Keratinocyte (primary cell): ENCODE data around the gene MYO10. TPM values are rescaled to one million over a fixed set of nuclear protein-coding genes. Genes with fewer than 3 reads are reported as not detected.

Experiments
- DNase-seq: peaks from one replicate; pipeline ENCODE4 v3.0.0-alpha.2; 2011; ENCODE audit warnings: low read depth, missing footprints, low spot score
- FAIRE-seq: peaks from 2 replicates; lab custom pipeline; 2011; peaks lifted over from hg19 to GRCh38; lab: Jason Lieb, UNC
- H2AFZ ChIP-seq: 2 replicates; pipeline ENCODE4 v1.6.0; 2012; ENCODE audit warnings: low read length, control low read depth, inconsistent platforms; ENCODE audit not compliant: control insufficient read depth
- H3K27ac ChIP-seq: 2 replicates; pipeline ENCODE4 v1.5.1; 2011; ENCODE audit warnings: low read length; ENCODE audit not compliant: control insufficient read depth, insufficient read depth
- H3K27me3 ChIP-seq: 3 replicates; pipeline ENCODE4 v1.6.0; 2011; ENCODE audit warnings: low read length; ENCODE audit not compliant: control insufficient read depth, insufficient read depth; ENCODE audit errors: extremely low read depth
- H3K36me3 ChIP-seq, 2 experiments: 2 replicates in 1 of 2; 3 replicates in 1 of 2; pipeline ENCODE4 v1.5.1; 2011; ENCODE audit warnings: low read length in 2 of 2, mild to moderate bottlenecking in 1 of 2; ENCODE audit not compliant: control insufficient read depth in 2 of 2, insufficient read depth in 2 of 2; ENCODE audit errors: extremely low read depth in 1 of 2
- H3K4me1 ChIP-seq: 3 replicates; pipeline ENCODE4 v1.5.1; 2011; ENCODE audit warnings: low read length; ENCODE audit not compliant: control insufficient read depth, insufficient read depth; ENCODE audit errors: extremely low read depth
- H3K4me2 ChIP-seq: 3 replicates; pipeline ENCODE4 v1.6.0; 2011; ENCODE audit warnings: low read depth, low read length; ENCODE audit not compliant: control insufficient read depth, insufficient read depth; ENCODE audit errors: extremely low read depth
- H3K4me3 ChIP-seq, 3 experiments: fragments of 200-600 bp in 1 of 3; sonication (generic) in 1 of 3; 2 replicates in 2 of 3; 3 replicates in 1 of 3; pipeline ENCODE4 v1.5.1; 2011 to 2016; ENCODE audit warnings: low read length in 3 of 3, mild to moderate bottlenecking in 3 of 3, control low read depth in 2 of 3, inconsistent platforms in 1 of 3, low read depth in 1 of 3, mixed read lengths in 1 of 3, mixed run types in 1 of 3, moderate library complexity in 1 of 3; ENCODE audit not compliant: control insufficient read depth in 2 of 3, insufficient read depth in 2 of 3; ENCODE audit errors: extremely low read depth in 1 of 3
- H3K79me2 ChIP-seq: 2 replicates; pipeline ENCODE4 v1.6.0; 2012; ENCODE audit warnings: low read length; ENCODE audit not compliant: control insufficient read depth, insufficient read depth
- H3K9ac ChIP-seq: 3 replicates; pipeline ENCODE4 v1.6.0; 2011; ENCODE audit warnings: low read length; ENCODE audit not compliant: control insufficient read depth, insufficient read depth; ENCODE audit errors: extremely low read depth
- H3K9me1 ChIP-seq: 3 replicates; pipeline ENCODE4 v1.6.0; 2011; ENCODE audit warnings: low read length; ENCODE audit not compliant: control insufficient read depth, insufficient read depth; ENCODE audit errors: extremely low read depth
- H3K9me3 ChIP-seq: 2 replicates; pipeline ENCODE4 v1.5.1; 2012; ENCODE audit warnings: low read depth, low read length; ENCODE audit not compliant: control insufficient read depth
- H4K20me1 ChIP-seq: 3 replicates; pipeline ENCODE4 v1.6.0; 2011; ENCODE audit warnings: low read length; ENCODE audit not compliant: control insufficient read depth, insufficient read depth; ENCODE audit errors: extremely low read depth
- CTCF ChIP-seq, 3 experiments: IDR thresholded peaks in 1 of 3; conservative IDR thresholded peaks in 1 of 3; optimal IDR thresholded peaks in 1 of 3; 2 replicates in 2 of 3; 3 replicates in 1 of 3; pipeline versions ENCODE3 to v1.5.1; 2011; ENCODE audit warnings: low read length in 3 of 3, mild to moderate bottlenecking in 3 of 3, moderate library complexity in 2 of 3, control low read depth in 1 of 3, inconsistent platforms in 1 of 3; ENCODE audit not compliant: insufficient read depth in 2 of 3; ENCODE audit errors: extremely low read depth in 1 of 3
- EZH2 ChIP-seq: IDR thresholded peaks from one replicate; pipeline ENCODE4 v1.6.1; 2012; ENCODE audit warnings: inconsistent platforms, mild to moderate bottlenecking, low read length, moderate library complexity
- dilution Hi-C: fragments of 300-500 bp; cut with MboI; formaldehyde crosslinking; loops from one replicate; pipeline ENCODE4 v1.7.0; 2020; ENCODE audit warnings: low sequenced_read_pairs; ENCODE audit not compliant: extremely low pct_ligation_motif_present
- polyA plus RNA-seq, 5 experiments: library from polyadenylated mRNA; depleted of rRNA in 3 of 5; stranded (reverse) in 3 of 5; stranded (forward) in 1 of 5; unstranded in 1 of 5; fragments of >200 nt; gene quantifications; 1 replicate in 1 of 5; 2 replicates in 3 of 5; 3 replicates in 1 of 5; pipeline versions ENCODE4 v1.2.1 to v1.2.3, GENCODE V29; 2011 to 2012; ENCODE audit warnings: missing spikeins in 2 of 5, low read depth in 1 of 5, low replicate concordance in 1 of 5

MYO10 gene
- polyA plus RNA-seq, 1 donor (not counting 4 experiments of a cell fraction or from before 2014, with no cell fraction given), result 22.0 TPM

- Histone ChIP-seq H3K27ac (no peak overlapping the region), H3K9me3 (no peaks in the 10 kb centered on the region), H3K9me1 (no peaks in the 10 kb centered on the region), H3K4me3 (no peak overlapping the region), H3K9ac (no peak overlapping the region), H3K4me1 (no peaks in the 10 kb centered on the region), H3K4me2 (no peak overlapping the region), H3K36me3 (peaks cover 37 to 45% of the 10 kb centered on the region in 2 experiments), H4K20me1 (no peaks in the 10 kb centered on the region), H3K27me3 (no peaks in the 10 kb centered on the region), H3K79me2 (no peaks in the 10 kb centered on the region), H2AFZ (no peak overlapping the region)
- no peak for FAIRE-seq
- no peak for TF ChIP-seq EZH2
- TF ChIP-seq CTCF (optimal IDR thresholded peaks at IDR 0.05 in 1 of 3, IDR thresholded peaks at IDR 0.05 in 1 of 3, conservative IDR thresholded peaks at IDR 0.05 in 1 of 3; ENCODE audit: extremely low read depth in 1 of 3, insufficient read depth in 2 of 3, low read length in 3 of 3), result no peak
- DNase-seq, result no peak
- dilution Hi-C loops, result no loop called here
Observed at GRCh38 chr5:16666130-16666882, 269.8 kb downstream of the MYO10 start.

- Histone ChIP-seq H3K4me1 (no peaks in the 10 kb centered on the region), H3K4me2 (no peak overlapping the region), H3K9ac (no peak overlapping the region), H2AFZ (no peak overlapping the region), H4K20me1 (no peaks in the 10 kb centered on the region), H3K4me3 (no peak overlapping the region), H3K79me2 (no peaks in the 10 kb centered on the region), H3K9me3 (no peaks in the 10 kb centered on the region), H3K27ac (no peak overlapping the region), H3K27me3 (no peaks in the 10 kb centered on the region), H3K9me1 (no peaks in the 10 kb centered on the region), H3K36me3 (peaks cover 31 to 40% of the 10 kb centered on the region in 2 experiments)
- DNase-seq (no peak), FAIRE-seq (no peak)
- TF ChIP-seq EZH2, result no peak
- TF ChIP-seq CTCF (optimal IDR thresholded peaks at IDR 0.05 in 1 of 3, IDR thresholded peaks at IDR 0.05 in 1 of 3, conservative IDR thresholded peaks at IDR 0.05 in 1 of 3; ENCODE audit: extremely low read depth in 1 of 3, insufficient read depth in 2 of 3, low read length in 3 of 3), result no peak
- dilution Hi-C loops, result no loop called here
Observed at GRCh38 chr5:16665601-16666000, 270.5 kb downstream of the MYO10 start.
